B cell (primary cell): ENCODE data around the gene MTCL3.

Source experiments
- ATAC-seq: fragments of 200-7000 bp; cut with Tn5 transposase; one replicate; pipeline ENCODE4 v1.10.0; 2021; ENCODE audit warnings: low read depth, mild to moderate bottlenecking, moderate number of reproducible peaks, moderate library complexity
- CTCF ChIA-PET: fragments of 350-600 bp; sonication (Branson Sonifier 250); formaldehyde crosslinking; loops from one replicate; lab custom pipeline; 2021; ENCODE audit warnings: antibody characterized with exemption, inconsistent platforms; lab: Charles Lee
- POLR2A ChIA-PET: fragments of 350-600 bp; sonication (Branson Sonifier 250); formaldehyde crosslinking; loops from one replicate; lab custom pipeline; 2021; ENCODE audit warnings: antibody characterized with exemption; lab: Charles Lee
- DNase-seq: peaks from one replicate; pipeline ENCODE4 v3.0.0; 2013
- H2AFZ ChIP-seq: 2 replicates; pipeline ENCODE4 v1.6.1; 2012; ENCODE audit warnings: mild to moderate bottlenecking, low read depth, low read length; ENCODE audit not compliant: insufficient read depth, poor library complexity, severe bottlenecking
- H3K27ac ChIP-seq, 2 donors: 1 replicate in 1 of 2; 2 replicates in 1 of 2; pipeline ENCODE4 v1.5.1; 2012 to 2013; ENCODE audit warnings: low read length in 2 of 2, mild to moderate bottlenecking in 2 of 2, moderate library complexity in 1 of 2
- H3K27me3 ChIP-seq, 4 experiments: fragments of 200-600 bp in 1 of 4; sonication (generic) in 1 of 4; replicated peaks in 1 of 4; 1 replicate in 2 of 4; 2 replicates in 2 of 4; pipeline versions ENCODE4 v1.6.1 to v1.7.0; 2013 to 2016; ENCODE audit warnings: low read length in 3 of 4, mild to moderate bottlenecking in 2 of 4, mixed read lengths in 1 of 4, moderate library complexity in 1 of 4; ENCODE audit not compliant: insufficient read depth in 4 of 4, control insufficient read depth in 3 of 4; ENCODE audit errors: control extremely low read depth in 1 of 4
- H3K36me3 ChIP-seq, 2 experiments: replicated peaks in 1 of 2; 1 replicate in 1 of 2; 2 replicates in 1 of 2; pipeline versions ENCODE4 v1.6.1 to v1.7.1; 2013; ENCODE audit warnings: low read length in 1 of 2; ENCODE audit not compliant: insufficient read depth in 2 of 2, control insufficient read depth in 1 of 2; ENCODE audit errors: control extremely low read depth in 1 of 2, extremely low read depth in 1 of 2
- H3K4me1 ChIP-seq, 2 donors: fragments of 200-600 bp in 1 of 2; sonication (generic) in 1 of 2; 1 replicate in 1 of 2; 2 replicates in 1 of 2; pipeline versions ENCODE4 v1.5.1 to v1.6.1; 2013 to 2017; ENCODE audit warnings: low read length in 2 of 2; ENCODE audit not compliant: control insufficient read depth in 2 of 2, insufficient read depth in 2 of 2
- H3K4me2 ChIP-seq: replicated peaks from 2 replicates; pipeline ENCODE3; 2012; ENCODE audit warnings: mild to moderate bottlenecking, low read depth, low read length; ENCODE audit not compliant: poor library complexity, severe bottlenecking
- H3K4me3 ChIP-seq, 5 experiments: fragments of 200-600 bp in 1 of 5; sonication (generic) in 1 of 5; 1 replicate in 3 of 5; 2 replicates in 2 of 5; pipeline versions ENCODE4 v1.5.1 to v1.7.0; 2011 to 2016; ENCODE audit warnings: low read length in 4 of 5, mild to moderate bottlenecking in 4 of 5, low read depth in 2 of 5, control low read depth in 1 of 5, moderate library complexity in 1 of 5; ENCODE audit not compliant: insufficient read depth in 1 of 5; ENCODE audit errors: control extremely low read depth in 1 of 5, extremely low read depth in 1 of 5
- H3K79me2 ChIP-seq: fragments of 200-600 bp; sonication (generic); one replicate; pipeline ENCODE4 v1.6.0; 2016; ENCODE audit warnings: low read length; ENCODE audit not compliant: control insufficient read depth, insufficient read depth
- H3K9ac ChIP-seq: fragments of 200-600 bp; sonication (generic); 2 replicates; pipeline ENCODE4 v1.6.1; 2017; ENCODE audit warnings: mild to moderate bottlenecking, low read length, moderate library complexity
- H3K9me3 ChIP-seq, 3 donors: one replicate each; pipeline versions ENCODE4 v1.6.1 to v1.7.1; 2013; ENCODE audit warnings: low read length in 2 of 3; ENCODE audit not compliant: control insufficient read depth in 2 of 3, insufficient read depth in 1 of 3; ENCODE audit errors: control extremely low read depth in 1 of 3
- H4K20me1 ChIP-seq: 2 replicates; pipeline ENCODE4 v1.6.0; 2012; ENCODE audit warnings: mild to moderate bottlenecking, low read length; ENCODE audit not compliant: insufficient read depth, control insufficient read depth, poor library complexity, severe bottlenecking
- H3K27ac Mint-ChIP-seq: one replicate; pipeline ENCODE4 v1.8.0; 2021; ENCODE audit warnings: mixed read lengths
- H3K27me3 Mint-ChIP-seq: one replicate; pipeline ENCODE4 v1.8.0; 2021; ENCODE audit warnings: mixed read lengths
- H3K4me1 Mint-ChIP-seq: one replicate; pipeline ENCODE4 v1.8.0; 2021; ENCODE audit warnings: mixed read lengths
- H3K4me3 Mint-ChIP-seq: one replicate; pipeline ENCODE4 v1.8.0; 2021; ENCODE audit warnings: mixed read lengths
- H3K9me3 Mint-ChIP-seq: one replicate; pipeline ENCODE4 v1.8.0; 2022; ENCODE audit warnings: mixed read lengths; ENCODE audit not compliant: insufficient read depth
- EZH2 ChIP-seq: IDR thresholded peaks from 2 replicates; pipeline ENCODE4 v1.6.1; 2012; ENCODE audit warnings: borderline replicate concordance, low read depth, mild to moderate bottlenecking, moderate library complexity, low read length; ENCODE audit not compliant: insufficient read depth, poor library complexity, severe bottlenecking
- WGBS: methylation state at CpG from one replicate; pipeline ENCODE4 v1.1.5; 2013; ENCODE audit warnings: missing lambda C conversion rate; ENCODE audit not compliant: insufficient coverage; 5-methylcytosine and 5-hydroxymethylcytosine counted together
- intact Hi-C: fragments of 100-400 bp; cut with micrococcal nuclease; formaldehyde crosslinking; loops from one replicate; pipeline ENCODE4 v1.10.0; 2022
- TF ChIP-seq, protein P1 (sequence below): fragments of 200-600 bp; IDR thresholded peaks from one replicate; pipeline ENCODE4 v1.8.0; 2022; ENCODE audit warnings: antibody characterized with exemption, mild to moderate bottlenecking

MTCL3 gene

DNA sequence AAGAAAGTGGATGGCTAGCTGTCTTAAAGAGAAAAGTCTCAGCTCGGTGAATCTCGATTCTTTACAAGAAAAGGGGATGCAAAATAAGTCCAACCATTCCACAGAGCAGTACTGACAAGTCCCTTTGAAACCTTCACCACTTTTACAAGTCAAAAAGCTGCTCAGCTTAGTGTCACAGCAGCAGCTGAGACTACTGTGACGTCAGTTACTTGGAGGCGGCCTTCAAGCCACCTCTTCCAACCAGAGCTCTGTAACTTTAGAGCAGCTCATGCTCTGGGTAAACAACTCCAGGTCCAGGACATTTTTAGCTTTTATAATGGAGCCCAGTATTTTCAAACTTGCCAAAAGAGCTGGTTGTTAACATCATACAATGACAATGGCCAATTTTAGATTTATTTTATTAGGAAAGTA is 59.9 kb downstream of the MTCL3 start, which contains the start of gene KIAA0408:
TSS of gene KIAA0408 (minus strand) at position 159 of the 411 bp plus-strand sequence. CDS start 5,408 bp downstream, outside the sequence.
- H2AFZ ChIP-seq = no peak within 1 kb of the TSS
- H3K79me2 ChIP-seq = no peaks in the 10 kb centered on the region
- ATAC-seq = no peak
- no peaks in the 10 kb centered on the region for H3K4me1 Mint-ChIP-seq
- no peak within 1 kb of the TSS for H3K4me3 ChIP-seq
- no peak within 1 kb of the TSS for H3K4me2 ChIP-seq
- H4K20me1 ChIP-seq = no peaks in the 10 kb centered on the region
- no peak within 1 kb of the TSS for H3K27ac ChIP-seq
- H3K27me3 ChIP-seq = no peaks in the 10 kb centered on the region
- H3K27ac Mint-ChIP-seq = no peak within 1 kb of the TSS
- ChIA-PET POLR2A (no interaction called here), CTCF (interaction anchor here (2.1 kb wide), 1 partner anchor 155 kb away, joined by 4 read pairs; no protein-coding TSS in a partner anchor)
- peaks cover 8% of the 10 kb centered on the region for H3K27me3 Mint-ChIP-seq
- H3K9me3 ChIP-seq = no peaks in the 10 kb centered on the region
- intact Hi-C loops = no loop called here
- DNase-seq = no peak
- no peaks in the 10 kb centered on the region for H3K36me3 ChIP-seq
- WGBS = 95% methylated on average over 4 of the region's 4 CpGs
- TF ChIP-seq, protein P1, sequence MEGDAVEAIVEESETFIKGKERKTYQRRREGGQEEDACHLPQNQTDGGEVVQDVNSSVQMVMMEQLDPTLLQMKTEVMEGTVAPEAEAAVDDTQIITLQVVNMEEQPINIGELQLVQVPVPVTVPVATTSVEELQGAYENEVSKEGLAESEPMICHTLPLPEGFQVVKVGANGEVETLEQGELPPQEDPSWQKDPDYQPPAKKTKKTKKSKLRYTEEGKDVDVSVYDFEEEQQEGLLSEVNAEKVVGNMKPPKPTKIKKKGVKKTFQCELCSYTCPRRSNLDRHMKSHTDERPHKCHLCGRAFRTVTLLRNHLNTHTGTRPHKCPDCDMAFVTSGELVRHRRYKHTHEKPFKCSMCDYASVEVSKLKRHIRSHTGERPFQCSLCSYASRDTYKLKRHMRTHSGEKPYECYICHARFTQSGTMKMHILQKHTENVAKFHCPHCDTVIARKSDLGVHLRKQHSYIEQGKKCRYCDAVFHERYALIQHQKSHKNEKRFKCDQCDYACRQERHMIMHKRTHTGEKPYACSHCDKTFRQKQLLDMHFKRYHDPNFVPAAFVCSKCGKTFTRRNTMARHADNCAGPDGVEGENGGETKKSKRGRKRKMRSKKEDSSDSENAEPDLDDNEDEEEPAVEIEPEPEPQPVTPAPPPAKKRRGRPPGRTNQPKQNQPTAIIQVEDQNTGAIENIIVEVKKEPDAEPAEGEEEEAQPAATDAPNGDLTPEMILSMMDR = no peak
- no peak for TF ChIP-seq EZH2
- no peaks in the 10 kb centered on the region for H3K4me1 ChIP-seq
- H3K9ac ChIP-seq = no peak within 1 kb of the TSS
- H3K4me3 Mint-ChIP-seq = no peak within 1 kb of the TSS
- H3K9me3 Mint-ChIP-seq = no peaks in the 10 kb centered on the region

DNA sequence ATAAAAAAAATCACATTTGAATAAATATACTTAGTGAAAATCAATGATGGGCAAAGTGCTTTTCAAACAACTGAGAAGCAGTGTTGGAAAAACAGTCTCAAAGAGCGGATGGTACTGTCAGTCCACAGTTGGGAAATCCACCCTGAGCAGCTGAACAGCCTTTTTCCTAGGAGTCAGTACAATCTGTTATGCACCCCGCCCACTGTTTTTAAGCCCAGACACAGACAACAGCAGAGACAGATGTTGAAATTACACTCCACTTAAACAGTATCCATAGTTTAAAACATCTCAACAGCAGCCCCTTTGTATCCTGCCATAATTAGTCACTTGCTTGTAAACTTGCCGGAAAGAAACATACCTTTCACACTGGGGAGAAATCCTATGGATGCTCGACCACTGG is 60.3 kb downstream of the MTCL3 start:
- Histone ChIP-seq H2AFZ (no peak overlapping the region), H3K4me3 (no peak overlapping the region), H3K9ac (no peak overlapping the region), H3K27me3 (no peaks in the 10 kb centered on the region), H3K4me2 (no peak overlapping the region), H3K4me1 (no peaks in the 10 kb centered on the region), H3K79me2 (no peaks in the 10 kb centered on the region), H3K27ac (no peak overlapping the region), H3K9me3 (no peaks in the 10 kb centered on the region), H4K20me1 (no peaks in the 10 kb centered on the region), H3K36me3 (no peaks in the 10 kb centered on the region)
- 100% methylated on average over 3 of the region's 4 CpGs for WGBS
- H3K27me3 Mint-ChIP-seq = peaks cover 8% of the 10 kb centered on the region
- no peaks in the 10 kb centered on the region for H3K9me3 Mint-ChIP-seq
- intact Hi-C loops = no loop called here
- H3K4me1 Mint-ChIP-seq = no peaks in the 10 kb centered on the region
- CTCF ChIA-PET = interaction anchor here (2.1 kb wide), 1 partner anchor 155 kb away, joined by 4 read pairs; no protein-coding TSS in a partner anchor
- no peak overlapping the region for H3K4me3 Mint-ChIP-seq
- POLR2A ChIA-PET = no interaction called here
- no peak for DNase-seq
- TF ChIP-seq, protein P1 = no peak
- TF ChIP-seq EZH2 = no peak
- no peak for ATAC-seq
- no peak overlapping the region for H3K27ac Mint-ChIP-seq
